Fibroblast of lung (primary cell): ENCODE data around the gene C6orf132.

ENCODE experiments used
- EZH2 ChIP-seq: IDR thresholded peaks from 2 replicates; pipeline ENCODE4 v1.5.1; 2012; ENCODE audit warnings: low read length, control low read depth, mild to moderate bottlenecking; ENCODE audit errors: missing control alignments
- TF ChIP-seq, protein P1 (sequence below), 2 donors: IDR thresholded peaks in 1 of 2; conservative IDR thresholded peaks in 1 of 2; 1 replicate in 1 of 2; 2 replicates in 1 of 2; pipeline ENCODE4 v1.5.1; 2011 to 2012; ENCODE audit warnings: low read length in 2 of 2, control low read depth in 1 of 2, inconsistent platforms in 1 of 2, low read depth in 1 of 2, mild to moderate bottlenecking in 1 of 2

DNA sequence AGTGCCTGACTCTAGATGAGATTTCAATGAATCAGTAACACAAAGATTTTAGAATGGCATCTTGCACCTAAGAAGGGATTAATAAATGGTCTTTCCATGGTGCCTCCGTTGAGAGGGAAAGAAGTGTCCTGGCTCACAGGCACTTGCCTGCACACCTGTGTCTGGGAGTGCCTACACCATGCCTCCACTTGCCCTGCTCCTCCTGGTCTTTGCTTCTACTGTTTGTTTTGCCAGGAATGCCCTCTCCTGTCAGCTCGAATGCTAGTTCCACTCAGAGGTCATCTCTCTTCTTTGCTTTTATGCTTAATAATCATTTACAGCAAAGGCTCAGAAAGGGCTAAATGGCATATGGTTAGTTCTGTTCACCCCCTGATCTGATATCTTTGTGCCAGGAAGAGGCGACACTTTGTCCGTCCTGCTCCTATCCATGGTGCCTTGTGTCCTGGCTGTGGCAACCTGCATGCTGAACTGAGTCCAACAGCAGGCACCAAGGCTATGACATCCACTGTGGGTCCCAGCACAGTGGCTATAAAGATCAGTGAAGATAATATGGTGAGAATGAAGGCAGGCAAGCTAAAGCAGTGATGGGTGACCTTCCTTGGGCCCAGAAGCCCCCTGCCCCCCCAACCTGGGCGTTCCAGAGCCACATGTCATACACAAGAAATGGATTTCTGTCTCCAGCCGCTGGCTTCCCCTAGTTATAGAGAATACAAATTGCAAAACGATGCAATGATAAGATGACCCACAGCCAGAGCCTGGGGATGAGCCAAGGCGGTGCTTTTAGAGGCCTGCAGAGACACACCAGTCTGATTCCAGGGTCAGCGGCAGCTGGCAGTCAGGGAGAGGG, 1.4 kb downstream of the C6orf132 start:
- TF ChIP-seq, protein P1, sequence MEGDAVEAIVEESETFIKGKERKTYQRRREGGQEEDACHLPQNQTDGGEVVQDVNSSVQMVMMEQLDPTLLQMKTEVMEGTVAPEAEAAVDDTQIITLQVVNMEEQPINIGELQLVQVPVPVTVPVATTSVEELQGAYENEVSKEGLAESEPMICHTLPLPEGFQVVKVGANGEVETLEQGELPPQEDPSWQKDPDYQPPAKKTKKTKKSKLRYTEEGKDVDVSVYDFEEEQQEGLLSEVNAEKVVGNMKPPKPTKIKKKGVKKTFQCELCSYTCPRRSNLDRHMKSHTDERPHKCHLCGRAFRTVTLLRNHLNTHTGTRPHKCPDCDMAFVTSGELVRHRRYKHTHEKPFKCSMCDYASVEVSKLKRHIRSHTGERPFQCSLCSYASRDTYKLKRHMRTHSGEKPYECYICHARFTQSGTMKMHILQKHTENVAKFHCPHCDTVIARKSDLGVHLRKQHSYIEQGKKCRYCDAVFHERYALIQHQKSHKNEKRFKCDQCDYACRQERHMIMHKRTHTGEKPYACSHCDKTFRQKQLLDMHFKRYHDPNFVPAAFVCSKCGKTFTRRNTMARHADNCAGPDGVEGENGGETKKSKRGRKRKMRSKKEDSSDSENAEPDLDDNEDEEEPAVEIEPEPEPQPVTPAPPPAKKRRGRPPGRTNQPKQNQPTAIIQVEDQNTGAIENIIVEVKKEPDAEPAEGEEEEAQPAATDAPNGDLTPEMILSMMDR (conservative IDR thresholded peaks at IDR 0.05 in 1 of 2, IDR thresholded peaks at IDR 0.05 in 1 of 2; ENCODE audit: low read depth in 1 of 2, low read length in 2 of 2): no peak
- no peak for TF ChIP-seq EZH2
